Kidney glomerular epithelial cell (primary cell): ENCODE data around the gene JPH2.
"Not testable (repeated sequence)": the region's sequence is repeated elsewhere in the genome, so short reads cannot be mapped to it uniquely, and the experiment has no call there.

ENCODE experiments used
- DNase-seq: peaks from one replicate; lab custom pipeline; 2025; lab: John Stamatoyannopoulos, UW

The JPH2 gene

GRCh38 chr20:44187054-44187771 lies at the start of gene JPH2:
JPH2 (minus strand) TSS chr20:44187188; CDS start chr20:44186705, 483 bp downstream.
- DNase-seq, result peak; percentile 52

- no peak for DNase-seq
Measured at GRCh38 chr20:44235702-44236101, 48.7 kb upstream of the JPH2 start.

GRCh38 chr20:44234566-44235317 lies 47.8 kb upstream of the JPH2 start:
- no peak for DNase-seq

GRCh38 chr20:44233436-44234016 lies 46.5 kb upstream of the JPH2 start:
- no peak for DNase-seq

GRCh38 chr20:44232469-44232856 lies 45.5 kb upstream of the JPH2 start:
- DNase-seq, result not testable (repeated sequence)

GRCh38 chr20:44231713-44232468 lies 44.9 kb upstream of the JPH2 start:
- no peak for DNase-seq

GRCh38 chr20:44231193-44231592 lies 44.2 kb upstream of the JPH2 start:
- DNase-seq, result no peak

GRCh38 chr20:44228465-44229258 lies 41.7 kb upstream of the JPH2 start:
- no peak for DNase-seq

- DNase-seq, result no peak
Measured at GRCh38 chr20:44224637-44225036, 37.6 kb upstream of the JPH2 start.

- DNase-seq, result no peak
Measured at GRCh38 chr20:44223721-44224120, 36.7 kb upstream of the JPH2 start.

- DNase-seq, result no peak
Measured at GRCh38 chr20:44222633-44223368, 35.8 kb upstream of the JPH2 start.

GRCh38 chr20:44222027-44222426 lies 35.0 kb upstream of the JPH2 start:
- DNase-seq, result no peak

- no peak for DNase-seq
Measured at GRCh38 chr20:44221368-44221954, 34.5 kb upstream of the JPH2 start.

GRCh38 chr20:44219791-44220190 lies 32.8 kb upstream of the JPH2 start:
- no peak for DNase-seq

GRCh38 chr20:44219170-44219730 lies 32.3 kb upstream of the JPH2 start:
- no peak for DNase-seq

- DNase-seq, result no peak
Measured at GRCh38 chr20:44218446-44218845, 31.5 kb upstream of the JPH2 start.

- peak; percentile 71 for DNase-seq
Measured at GRCh38 chr20:44217342-44218092, 30.5 kb upstream of the JPH2 start.

GRCh38 chr20:44215125-44215524 lies 28.1 kb upstream of the JPH2 start:
- peak; percentile 55 for DNase-seq

GRCh38 chr20:44212792-44213191 lies 25.8 kb upstream of the JPH2 start:
- DNase-seq, result no peak
